Neural progenitor cell (in vitro differentiated cells): ENCODE data around the gene ITSN1. TPM values are rescaled to one million over a fixed set of nuclear protein-coding genes. Genes with fewer than 3 reads are reported as not detected.

ENCODE experiments used
- DNase-seq: peaks from one replicate; pipeline ENCODE4 v3.0.0-alpha.2; 2016; ENCODE audit warnings: low spot score
- H2AFZ ChIP-seq: fragments of 200-600 bp; sonication (generic); replicated peaks from 2 replicates; pipeline ENCODE4 v1.6.1; 2016; ENCODE audit warnings: antibody characterized with exemption
- H3F3A ChIP-seq: fragments of 200-600 bp; sonication (generic); 2 replicates; pipeline ENCODE4 v1.6.1; 2016; ENCODE audit warnings: antibody characterized with exemption, low read depth
- H3K27ac ChIP-seq: fragments of 200-600 bp; sonication (generic); 2 replicates; pipeline ENCODE4 v1.5.1; 2016; ENCODE audit warnings: mild to moderate bottlenecking
- H3K27me3 ChIP-seq: fragments of 200-600 bp; sonication (generic); 2 replicates; pipeline ENCODE4 v1.6.1; 2016; ENCODE audit warnings: mild to moderate bottlenecking, moderate library complexity
- H3K36me3 ChIP-seq: fragments of 200-600 bp; sonication (generic); 2 replicates; pipeline ENCODE4 v1.5.1; 2016
- H3K4me1 ChIP-seq: fragments of 200-600 bp; sonication (generic); 2 replicates; pipeline ENCODE4 v1.6.1; 2016; ENCODE audit warnings: mixed run types
- H3K4me2 ChIP-seq: fragments of 200-600 bp; sonication (generic); 2 replicates; pipeline ENCODE4 v1.6.1; 2016
- H3K4me3 ChIP-seq: fragments of 200-600 bp; sonication (generic); 2 replicates; pipeline ENCODE4 v1.5.1; 2016
- H3K79me2 ChIP-seq: fragments of 200-600 bp; sonication (generic); 2 replicates; pipeline ENCODE4 v1.6.1; 2016; ENCODE audit warnings: low read depth
- H3K9ac ChIP-seq: fragments of 200-600 bp; sonication (generic); 2 replicates; pipeline ENCODE4 v1.6.1; 2016
- H3K9me3 ChIP-seq: fragments of 200-600 bp; sonication (generic); 2 replicates; pipeline ENCODE4 v1.5.1; 2016; ENCODE audit warnings: low read depth
- H4K20me1 ChIP-seq: fragments of 200-600 bp; sonication (generic); 2 replicates; pipeline ENCODE4 v1.6.1; 2016; ENCODE audit warnings: low read depth
- H3K27ac Mint-ChIP-seq: 3 replicates; pipeline ENCODE4 v1.8.0; 2021; ENCODE audit warnings: mixed read lengths
- H3K27me3 Mint-ChIP-seq: 2 replicates; pipeline ENCODE4 v1.8.0; 2022; ENCODE audit warnings: low read depth, mild to moderate bottlenecking, inconsistent platforms, moderate library complexity, mixed read lengths; ENCODE audit not compliant: insufficient read depth
- H3K36me3 Mint-ChIP-seq: 3 replicates; pipeline ENCODE4 v1.8.0; 2021; ENCODE audit warnings: mixed read lengths
- H3K4me1 Mint-ChIP-seq: 3 replicates; pipeline ENCODE4 v1.8.0; 2021; ENCODE audit warnings: mixed read lengths
- H3K4me3 Mint-ChIP-seq: 3 replicates; pipeline ENCODE4 v1.8.0; 2021; ENCODE audit warnings: mild to moderate bottlenecking, moderate library complexity, mixed read lengths
- H3K9me3 Mint-ChIP-seq: 3 replicates; pipeline ENCODE4 v1.8.0; 2020; ENCODE audit warnings: mixed read lengths
- EZH2 ChIP-seq: fragments of 200-600 bp; sonication (generic); IDR thresholded peaks from 2 replicates; pipeline ENCODE4 v1.6.1; 2017; ENCODE audit warnings: antibody characterized with exemption, mild to moderate bottlenecking, moderate library complexity
- EZH2phosphoT487 ChIP-seq: fragments of 200-600 bp; sonication (generic); IDR thresholded peaks from 2 replicates; pipeline ENCODE4 v1.6.1; 2017; ENCODE audit warnings: antibody characterized with exemption
- total RNA-seq: library from RNA; depleted of rRNA; stranded (reverse); fragments of >200 nt; gene quantifications from 2 replicates; pipeline ENCODE4 v1.2.3, GENCODE V29; 2015; ENCODE audit warnings: low replicate concordance
- TF ChIP-seq, protein P1 (sequence below): fragments of 200-600 bp; sonication (generic); IDR thresholded peaks from 2 replicates; pipeline ENCODE4 v1.5.1; 2017; ENCODE audit warnings: antibody characterized with exemption, mild to moderate bottlenecking

ITSN1 gene
- total RNA-seq, 1 donor from 2014 or later = 136 TPM

DNA sequence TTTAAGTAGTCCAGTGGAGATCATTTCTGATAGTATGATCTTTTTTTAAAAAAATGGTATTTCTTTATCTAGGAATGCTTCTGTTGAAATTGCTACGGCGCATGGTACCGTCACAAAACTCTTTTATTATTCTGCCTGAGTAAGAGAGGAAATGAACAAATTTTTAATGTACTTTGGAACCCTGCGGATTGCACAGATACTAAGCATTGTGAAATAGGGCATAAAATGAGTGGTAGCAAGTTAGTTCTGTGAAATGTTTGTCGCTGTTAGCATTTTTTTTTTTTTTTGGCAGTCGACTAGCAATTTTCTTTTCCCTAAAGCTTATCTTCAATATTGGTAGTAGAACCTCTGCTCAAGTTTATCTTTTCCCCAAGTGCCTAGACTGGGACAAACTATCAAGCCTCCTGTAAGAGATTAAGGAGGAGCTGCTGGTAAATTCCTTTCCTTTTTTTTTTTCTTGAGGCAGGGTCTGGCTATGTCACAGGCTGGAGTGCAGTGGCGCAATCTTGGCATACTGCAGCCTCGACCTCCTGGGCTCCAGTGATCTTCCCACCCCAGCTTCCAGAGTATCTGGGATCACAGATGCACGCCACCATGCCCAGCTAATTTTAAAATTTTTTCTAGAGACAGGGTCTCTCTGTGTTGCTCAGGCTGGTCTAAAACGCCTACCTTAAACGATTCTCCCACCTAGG is 2.2 kb downstream of the ITSN1 start:
- peak; percentile 30 for DNase-seq
- Mint-ChIP-seq H3K27ac (no peak overlapping the region), H3K4me3 (peak overlapping the region; percentile 98), H3K27me3 (no peaks in the 10 kb centered on the region), H3K36me3 (peaks cover 17% of the 10 kb centered on the region), H3K4me1 (peaks cover 36% of the 10 kb centered on the region), H3K9me3 (peaks cover 8% of the 10 kb centered on the region)
- Histone ChIP-seq H3K79me2 (peaks cover 91% of the 10 kb centered on the region), H3K4me2 (peak overlapping the region; percentile 88), H3K27ac (peak overlapping the region; percentile 22), H3K36me3 (no peaks in the 10 kb centered on the region), H3K4me3 (peak overlapping the region; percentile 60), H3K9me3 (no peaks in the 10 kb centered on the region), H4K20me1 (peaks cover 59% of the 10 kb centered on the region), H2AFZ (no peak overlapping the region), H3F3A (peaks cover 7% of the 10 kb centered on the region), H3K4me1 (peaks cover 23% of the 10 kb centered on the region), H3K9ac (no peak overlapping the region), H3K27me3 (no peaks in the 10 kb centered on the region)
- TF ChIP-seq EZH2phosphoT487 = no peak
- TF ChIP-seq, protein P1, sequence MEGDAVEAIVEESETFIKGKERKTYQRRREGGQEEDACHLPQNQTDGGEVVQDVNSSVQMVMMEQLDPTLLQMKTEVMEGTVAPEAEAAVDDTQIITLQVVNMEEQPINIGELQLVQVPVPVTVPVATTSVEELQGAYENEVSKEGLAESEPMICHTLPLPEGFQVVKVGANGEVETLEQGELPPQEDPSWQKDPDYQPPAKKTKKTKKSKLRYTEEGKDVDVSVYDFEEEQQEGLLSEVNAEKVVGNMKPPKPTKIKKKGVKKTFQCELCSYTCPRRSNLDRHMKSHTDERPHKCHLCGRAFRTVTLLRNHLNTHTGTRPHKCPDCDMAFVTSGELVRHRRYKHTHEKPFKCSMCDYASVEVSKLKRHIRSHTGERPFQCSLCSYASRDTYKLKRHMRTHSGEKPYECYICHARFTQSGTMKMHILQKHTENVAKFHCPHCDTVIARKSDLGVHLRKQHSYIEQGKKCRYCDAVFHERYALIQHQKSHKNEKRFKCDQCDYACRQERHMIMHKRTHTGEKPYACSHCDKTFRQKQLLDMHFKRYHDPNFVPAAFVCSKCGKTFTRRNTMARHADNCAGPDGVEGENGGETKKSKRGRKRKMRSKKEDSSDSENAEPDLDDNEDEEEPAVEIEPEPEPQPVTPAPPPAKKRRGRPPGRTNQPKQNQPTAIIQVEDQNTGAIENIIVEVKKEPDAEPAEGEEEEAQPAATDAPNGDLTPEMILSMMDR = no peak
- no peak for TF ChIP-seq EZH2

DNA sequence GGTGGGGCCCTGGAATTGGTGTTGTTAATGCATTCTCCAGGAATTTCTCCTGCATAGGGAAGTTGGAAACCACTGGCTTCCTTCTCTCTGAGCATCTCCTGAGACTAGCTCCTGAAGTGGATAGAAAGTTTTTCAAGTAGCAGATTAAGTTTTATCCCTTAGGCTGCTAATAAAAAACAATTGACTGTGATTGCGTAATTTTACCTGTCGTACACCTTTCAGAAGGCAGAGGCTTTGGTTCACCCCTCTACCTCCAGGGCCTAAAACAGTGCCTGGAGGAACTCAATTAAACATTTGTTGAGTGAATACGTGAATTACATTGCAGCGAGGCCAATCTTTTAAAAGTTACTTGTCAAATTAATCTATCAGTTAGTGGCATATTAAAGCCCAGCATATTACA is 3.4 kb downstream of the ITSN1 start:
- no peaks in the 10 kb centered on the region for H3K36me3 ChIP-seq
- no peak overlapping the region for H3K27ac ChIP-seq
- H3F3A ChIP-seq = peaks cover 7% of the 10 kb centered on the region
- TF ChIP-seq, protein P1 = no peak
- TF ChIP-seq EZH2phosphoT487 (no peak), EZH2 (no peak)
- no peaks in the 10 kb centered on the region for H3K27me3 ChIP-seq
- no peak overlapping the region for H3K9ac ChIP-seq
- H2AFZ ChIP-seq = no peak overlapping the region
- no peak overlapping the region for H3K4me2 ChIP-seq
- H3K79me2 ChIP-seq = peaks cover 91% of the 10 kb centered on the region
- H3K9me3 ChIP-seq = no peaks in the 10 kb centered on the region
- peaks cover 20% of the 10 kb centered on the region for H3K4me1 ChIP-seq
- peaks cover 14% of the 10 kb centered on the region for H3K9me3 Mint-ChIP-seq
- peaks cover 66% of the 10 kb centered on the region for H4K20me1 ChIP-seq
- H3K27ac Mint-ChIP-seq = no peak overlapping the region
- H3K4me3 ChIP-seq = no peak overlapping the region
- no peak for DNase-seq
- H3K4me1 Mint-ChIP-seq = peaks cover 43% of the 10 kb centered on the region
- H3K4me3 Mint-ChIP-seq = peak overlapping the region; percentile 44
- no peaks in the 10 kb centered on the region for H3K27me3 Mint-ChIP-seq
- peaks cover 23% of the 10 kb centered on the region for H3K36me3 Mint-ChIP-seq

DNA sequence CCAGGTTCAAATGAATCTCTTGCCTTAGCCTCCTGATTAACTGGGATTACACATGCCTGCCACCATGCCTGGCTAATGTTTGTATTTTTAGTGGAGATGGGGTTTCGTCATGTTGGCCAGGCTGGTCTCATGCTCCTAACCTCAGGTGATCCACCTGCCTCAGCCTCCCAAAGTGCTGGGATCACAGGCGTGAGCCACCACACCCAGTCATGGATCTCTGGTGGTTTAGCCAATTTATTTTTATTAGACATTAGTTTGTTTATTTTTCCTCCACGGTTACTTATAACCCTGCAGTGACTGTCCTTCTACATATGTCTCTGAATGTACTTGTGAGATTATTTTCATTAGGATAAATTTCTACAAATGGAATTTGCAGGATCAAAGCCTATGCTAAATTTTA is 5.3 kb downstream of the ITSN1 start:
- Mint-ChIP-seq H3K36me3 (peaks cover 31% of the 10 kb centered on the region), H3K27me3 (no peaks in the 10 kb centered on the region), H3K4me3 (no peak overlapping the region), H3K9me3 (peaks cover 22% of the 10 kb centered on the region), H3K27ac (no peak overlapping the region), H3K4me1 (peaks cover 49% of the 10 kb centered on the region)
- no peak overlapping the region for H3K4me3 ChIP-seq
- H4K20me1 ChIP-seq = peaks cover 84% of the 10 kb centered on the region
- peaks cover 100% of the 10 kb centered on the region for H3K79me2 ChIP-seq
- peaks cover 32% of the 10 kb centered on the region for H3K4me1 ChIP-seq
- no peaks in the 10 kb centered on the region for H3K36me3 ChIP-seq
- TF ChIP-seq, protein P1 = no peak
- TF ChIP-seq EZH2phosphoT487 (no peak), EZH2 (no peak)
- H3K27me3 ChIP-seq = no peaks in the 10 kb centered on the region
- H3K9ac ChIP-seq = no peak overlapping the region
- H3K9me3 ChIP-seq = no peaks in the 10 kb centered on the region
- peaks cover 5% of the 10 kb centered on the region for H3F3A ChIP-seq
- H3K27ac ChIP-seq = no peak overlapping the region
- no peak for DNase-seq
- H3K4me2 ChIP-seq = no peak overlapping the region
- H2AFZ ChIP-seq = no peak overlapping the region
